ENCODE data around the gene RBKS. TPM values are rescaled to one million over a fixed set of nuclear protein-coding genes. Genes with fewer than 3 reads are reported as not detected.

RBKS gene
- total RNA-seq, 1 donor from 2014 or later: 1.6 TPM

DNA sequence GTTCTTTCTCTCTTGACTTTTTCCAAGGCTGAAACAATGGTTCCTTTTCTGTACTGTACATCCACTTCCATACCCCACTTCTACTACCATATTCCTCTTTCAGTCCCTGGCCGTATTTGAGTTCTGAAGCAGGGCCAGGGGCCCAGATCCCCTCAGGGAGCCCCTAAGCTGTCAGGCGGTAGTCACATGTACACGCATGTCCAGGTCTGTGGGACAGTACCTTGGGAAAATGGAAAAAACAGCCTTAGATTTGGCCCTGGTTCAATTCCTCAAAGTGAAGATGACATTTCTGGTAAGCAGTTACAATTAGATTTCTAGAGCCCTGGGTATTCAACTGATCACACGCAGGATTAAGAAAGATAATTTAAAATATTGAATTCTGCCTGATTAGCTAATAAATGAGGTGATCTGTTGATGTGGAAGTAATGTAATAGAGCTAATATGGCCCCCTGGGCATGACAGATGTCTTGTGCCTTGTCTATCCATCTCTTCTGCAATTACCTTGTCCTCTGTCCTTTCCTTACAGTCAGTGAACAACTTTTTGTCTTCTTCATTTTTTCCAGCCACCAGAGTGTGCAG lies 74.2 kb downstream of the RBKS start:
- H3K27me3 ChIP-seq (ENCODE audit: insufficient read depth, low read length): no peaks in the 10 kb centered on the region
- H3K27ac ChIP-seq (ENCODE audit: low read depth, low read length): no peak overlapping the region
- DNase-seq (ENCODE audit: low read depth): no peak
- H3K4me1 ChIP-seq (ENCODE audit: insufficient read depth, low read length): peaks cover 2% of the 10 kb centered on the region
- Mint-ChIP-seq H3K9me3 (ENCODE audit: unreplicated experiment) (peaks cover 10% of the 10 kb centered on the region), H3K4me1 (ENCODE audit: low read depth, unreplicated experiment) (peaks cover 8% of the 10 kb centered on the region), H3K27me3 (ENCODE audit: low read depth, unreplicated experiment) (no peaks in the 10 kb centered on the region), H3K4me3 (ENCODE audit: unreplicated experiment) (no peak overlapping the region), H3K27ac (ENCODE audit: unreplicated experiment) (no peak overlapping the region), H3K36me3 (ENCODE audit: low read depth, unreplicated experiment) (peaks cover under 1% of the 10 kb centered on the region)
- no peak for FAIRE-seq
- no peak for TF ChIP-seq EZH2 (IDR thresholded peaks at IDR 0.05; ENCODE audit: insufficient read depth, low read length)
- no peak overlapping the region for H2AFZ ChIP-seq (ENCODE audit: low read depth, low read length)
- no peaks in the 10 kb centered on the region for H3K79me2 ChIP-seq (ENCODE audit: insufficient read depth, low read length)
- no peaks in the 10 kb centered on the region for H4K20me1 ChIP-seq (ENCODE audit: insufficient read depth, low read length)
- H3K4me2 ChIP-seq (ENCODE audit: low read length): no peak overlapping the region
- H3K4me3 ChIP-seq (ENCODE audit: insufficient read depth, low read depth, low read length): no peak overlapping the region
- H3K9me3 ChIP-seq (ENCODE audit: insufficient read depth, low read depth, low read length): no peaks in the 10 kb centered on the region
- H3K9ac ChIP-seq (ENCODE audit: low read length): no peak overlapping the region
- H3K36me3 ChIP-seq (ENCODE audit: insufficient read depth, low read length): no peaks in the 10 kb centered on the region

DNA sequence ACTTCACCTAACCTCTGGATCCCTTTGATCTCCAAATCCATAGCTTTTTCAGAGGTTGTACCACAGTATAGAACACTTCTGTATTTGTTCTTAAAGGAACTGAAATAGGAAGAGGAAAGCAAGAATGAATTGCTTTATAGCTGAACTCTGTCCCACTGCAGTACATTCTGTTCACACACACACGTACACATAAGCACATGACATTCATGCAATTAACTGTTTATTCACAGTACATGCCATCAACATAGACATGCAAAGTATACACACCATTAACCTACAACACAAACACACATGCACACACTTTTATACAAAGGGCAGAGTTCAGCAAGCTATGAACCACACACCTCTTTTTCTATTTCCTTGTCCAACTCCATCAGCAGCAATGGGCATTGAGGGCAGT lies 75.4 kb downstream of the RBKS start:
- FAIRE-seq (no peak), DNase-seq (ENCODE audit: low read depth) (no peak)
- Histone ChIP-seq H2AFZ (ENCODE audit: low read depth, low read length) (no peak overlapping the region), H3K27ac (ENCODE audit: low read depth, low read length) (no peak overlapping the region), H3K9me3 (ENCODE audit: insufficient read depth, low read depth, low read length) (no peaks in the 10 kb centered on the region), H3K4me2 (ENCODE audit: low read length) (no peak overlapping the region), H3K27me3 (ENCODE audit: insufficient read depth, low read length) (no peaks in the 10 kb centered on the region), H3K9ac (ENCODE audit: low read length) (no peak overlapping the region), H3K4me3 (ENCODE audit: insufficient read depth, low read depth, low read length) (no peak overlapping the region), H4K20me1 (ENCODE audit: insufficient read depth, low read length) (no peaks in the 10 kb centered on the region), H3K4me1 (ENCODE audit: insufficient read depth, low read length) (peaks cover 12% of the 10 kb centered on the region), H3K79me2 (ENCODE audit: insufficient read depth, low read length) (no peaks in the 10 kb centered on the region), H3K36me3 (ENCODE audit: insufficient read depth, low read length) (no peaks in the 10 kb centered on the region)
- no peak for TF ChIP-seq EZH2 (IDR thresholded peaks at IDR 0.05; ENCODE audit: insufficient read depth, low read length)
- TF ChIP-seq, protein P1, sequence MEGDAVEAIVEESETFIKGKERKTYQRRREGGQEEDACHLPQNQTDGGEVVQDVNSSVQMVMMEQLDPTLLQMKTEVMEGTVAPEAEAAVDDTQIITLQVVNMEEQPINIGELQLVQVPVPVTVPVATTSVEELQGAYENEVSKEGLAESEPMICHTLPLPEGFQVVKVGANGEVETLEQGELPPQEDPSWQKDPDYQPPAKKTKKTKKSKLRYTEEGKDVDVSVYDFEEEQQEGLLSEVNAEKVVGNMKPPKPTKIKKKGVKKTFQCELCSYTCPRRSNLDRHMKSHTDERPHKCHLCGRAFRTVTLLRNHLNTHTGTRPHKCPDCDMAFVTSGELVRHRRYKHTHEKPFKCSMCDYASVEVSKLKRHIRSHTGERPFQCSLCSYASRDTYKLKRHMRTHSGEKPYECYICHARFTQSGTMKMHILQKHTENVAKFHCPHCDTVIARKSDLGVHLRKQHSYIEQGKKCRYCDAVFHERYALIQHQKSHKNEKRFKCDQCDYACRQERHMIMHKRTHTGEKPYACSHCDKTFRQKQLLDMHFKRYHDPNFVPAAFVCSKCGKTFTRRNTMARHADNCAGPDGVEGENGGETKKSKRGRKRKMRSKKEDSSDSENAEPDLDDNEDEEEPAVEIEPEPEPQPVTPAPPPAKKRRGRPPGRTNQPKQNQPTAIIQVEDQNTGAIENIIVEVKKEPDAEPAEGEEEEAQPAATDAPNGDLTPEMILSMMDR (IDR thresholded peaks at IDR 0.05; ENCODE audit: insufficient read depth, low read depth, low read length): no peak
- peaks cover 19% of the 10 kb centered on the region for H3K4me1 Mint-ChIP-seq (ENCODE audit: low read depth, unreplicated experiment)
- peaks cover 6% of the 10 kb centered on the region for H3K9me3 Mint-ChIP-seq (ENCODE audit: unreplicated experiment)
- H3K36me3 Mint-ChIP-seq (ENCODE audit: low read depth, unreplicated experiment): no peaks in the 10 kb centered on the region
- no peaks in the 10 kb centered on the region for H3K27me3 Mint-ChIP-seq (ENCODE audit: low read depth, unreplicated experiment)
- no peak overlapping the region for H3K27ac Mint-ChIP-seq (ENCODE audit: unreplicated experiment)
- H3K4me3 Mint-ChIP-seq (ENCODE audit: unreplicated experiment): no peak overlapping the region

DNA sequence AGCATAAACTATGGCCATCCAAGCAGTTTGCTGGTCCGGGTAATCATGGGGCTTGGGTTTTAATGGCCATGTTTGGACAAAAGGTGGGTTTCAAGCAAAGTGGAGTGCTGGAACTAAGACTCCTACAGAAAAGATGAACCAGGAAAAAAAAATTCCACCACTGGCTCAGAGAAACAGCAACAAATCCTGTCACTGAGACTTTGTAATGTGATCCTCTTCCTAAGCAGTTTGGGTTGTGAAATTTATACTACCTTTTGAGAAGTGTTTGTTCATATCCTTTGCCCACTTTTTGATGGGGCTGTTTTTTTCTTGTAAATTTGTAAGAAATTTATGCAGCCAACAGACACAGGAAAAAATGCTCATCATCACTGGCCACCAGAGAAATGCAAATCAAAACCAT lies 78.4 kb downstream of the RBKS start:
- no peaks in the 10 kb centered on the region for H3K27me3 ChIP-seq (ENCODE audit: insufficient read depth, low read length)
- H3K36me3 Mint-ChIP-seq (ENCODE audit: low read depth, unreplicated experiment): no peaks in the 10 kb centered on the region
- H3K4me1 Mint-ChIP-seq (ENCODE audit: low read depth, unreplicated experiment): peaks cover 22% of the 10 kb centered on the region
- H3K36me3 ChIP-seq (ENCODE audit: insufficient read depth, low read length): no peaks in the 10 kb centered on the region
- DNase-seq (ENCODE audit: low read depth) (no peak), FAIRE-seq (no peak)
- H4K20me1 ChIP-seq (ENCODE audit: insufficient read depth, low read length): no peaks in the 10 kb centered on the region
- no peak overlapping the region for H3K27ac ChIP-seq (ENCODE audit: low read depth, low read length)
- peaks cover 24% of the 10 kb centered on the region for H3K4me1 ChIP-seq (ENCODE audit: insufficient read depth, low read length)
- H3K4me3 ChIP-seq (ENCODE audit: insufficient read depth, low read depth, low read length): no peak overlapping the region
- H3K9ac ChIP-seq (ENCODE audit: low read length): no peak overlapping the region
- H2AFZ ChIP-seq (ENCODE audit: low read depth, low read length): no peak overlapping the region
- H3K9me3 Mint-ChIP-seq (ENCODE audit: unreplicated experiment): peaks cover 2% of the 10 kb centered on the region
- no peak for TF ChIP-seq EZH2 (IDR thresholded peaks at IDR 0.05; ENCODE audit: insufficient read depth, low read length)
- TF ChIP-seq, protein P1 (IDR thresholded peaks at IDR 0.05; ENCODE audit: insufficient read depth, low read depth, low read length): no peak
- no peak overlapping the region for H3K27ac Mint-ChIP-seq (ENCODE audit: unreplicated experiment)
- H3K4me2 ChIP-seq (ENCODE audit: low read length): no peak overlapping the region
- H3K4me3 Mint-ChIP-seq (ENCODE audit: unreplicated experiment): no peak overlapping the region
- H3K27me3 Mint-ChIP-seq (ENCODE audit: low read depth, unreplicated experiment): no peaks in the 10 kb centered on the region
- H3K79me2 ChIP-seq (ENCODE audit: insufficient read depth, low read length): no peaks in the 10 kb centered on the region
- no peaks in the 10 kb centered on the region for H3K9me3 ChIP-seq (ENCODE audit: insufficient read depth, low read depth, low read length)

Data from astrocyte (in vitro differentiated cells and primary cell).